ENCODE results near the gene RNFT2. TPM values are rescaled to one million over a fixed set of nuclear protein-coding genes. Genes with fewer than 3 reads are reported as not detected.
A peak's percentile ranks its signal among the peaks of the same experiment; 100 is the strongest.

The RNFT2 gene
- polyA plus RNA-seq, 12 donors: 1.0 to 2.1 (median 1.3) TPM; not detected in 2

DNA sequence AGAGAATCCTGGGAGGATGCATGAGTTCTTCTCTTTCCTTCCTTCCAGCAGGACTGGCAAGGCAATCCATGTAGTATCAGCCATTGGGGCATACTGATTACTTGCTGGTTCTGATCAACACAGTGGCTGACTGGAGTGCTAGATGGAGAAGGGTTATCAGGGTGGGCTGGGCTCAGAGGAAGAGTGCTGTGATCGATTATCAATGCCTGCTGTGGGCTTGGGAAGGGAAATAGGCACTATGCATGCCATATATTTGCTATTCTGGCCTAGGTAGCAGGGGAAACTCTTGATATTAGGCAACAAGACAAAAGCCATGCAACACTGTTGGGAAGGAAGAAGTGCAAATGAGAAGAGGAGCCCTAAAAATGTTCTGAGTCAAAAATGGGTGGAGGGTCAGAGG lies 97.4 kb downstream of the RNFT2 start:
- no peak for DNase-seq

DNA sequence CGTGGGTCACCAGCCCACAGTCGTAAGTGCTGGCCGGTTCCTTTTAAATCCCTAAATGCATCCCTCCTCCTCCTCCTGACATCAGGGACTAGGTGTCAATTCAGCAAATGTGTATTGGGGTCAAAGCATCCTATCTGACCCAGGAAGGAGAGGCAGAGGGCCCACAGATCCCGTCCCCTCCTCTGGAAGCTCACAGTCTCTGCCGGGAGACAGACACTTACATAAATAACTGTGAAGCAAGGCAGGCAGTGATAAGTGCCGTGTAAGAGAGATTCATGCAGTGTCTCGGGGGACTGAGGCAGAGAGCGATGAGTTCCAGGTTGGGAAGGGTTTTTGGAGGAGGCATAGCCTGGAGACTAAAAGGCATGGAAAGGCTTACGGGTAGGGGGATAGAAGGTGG lies 99.0 kb downstream of the RNFT2 start:
- DNase-seq: no peak

DNA sequence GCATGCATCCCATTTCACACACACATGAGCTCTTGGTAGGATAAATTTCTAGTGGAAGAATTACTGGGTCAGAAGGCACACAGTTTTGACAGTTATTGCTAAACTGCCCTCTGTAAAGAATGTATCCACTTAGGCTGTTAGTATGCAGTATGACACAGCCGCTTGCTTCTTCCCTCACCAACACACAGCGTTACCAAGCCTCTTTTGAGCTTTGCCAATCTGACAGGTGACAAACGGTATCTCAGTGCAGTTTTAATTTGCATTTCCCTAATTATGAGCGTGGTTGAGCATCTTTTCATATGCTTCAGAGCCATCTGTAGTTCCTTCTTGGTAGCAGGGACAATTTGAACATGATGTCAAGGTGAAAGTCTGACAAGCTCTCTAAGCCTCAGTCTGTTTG lies 100.2 kb downstream of the RNFT2 start:
- no peak for DNase-seq

DNA sequence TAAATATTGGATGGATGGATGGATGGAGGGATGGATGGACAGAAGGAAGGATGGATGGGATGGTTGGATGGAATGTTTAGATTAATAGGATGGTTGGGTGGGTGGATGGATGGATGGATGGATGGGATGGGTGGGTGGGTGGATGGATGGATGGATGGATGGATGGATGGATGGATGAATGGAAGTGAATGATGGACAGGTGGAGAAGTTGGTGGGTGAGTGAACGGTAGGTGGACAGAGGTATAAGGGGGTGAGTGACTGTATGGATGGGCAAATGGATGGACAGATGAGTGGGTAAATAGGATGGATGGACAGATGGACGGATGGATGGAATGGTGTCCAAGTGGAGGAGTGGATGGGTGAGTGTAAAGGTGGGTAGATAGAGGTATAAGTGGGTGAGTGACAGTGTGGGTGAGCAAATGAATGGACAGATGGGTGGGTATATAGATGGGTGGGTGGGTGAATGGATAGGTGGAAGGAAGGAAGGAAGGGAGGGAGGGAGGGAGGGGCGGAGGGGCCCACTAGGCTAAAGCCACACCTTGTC lies 101.2 kb downstream of the RNFT2 start:
- DNase-seq: no peak

DNA sequence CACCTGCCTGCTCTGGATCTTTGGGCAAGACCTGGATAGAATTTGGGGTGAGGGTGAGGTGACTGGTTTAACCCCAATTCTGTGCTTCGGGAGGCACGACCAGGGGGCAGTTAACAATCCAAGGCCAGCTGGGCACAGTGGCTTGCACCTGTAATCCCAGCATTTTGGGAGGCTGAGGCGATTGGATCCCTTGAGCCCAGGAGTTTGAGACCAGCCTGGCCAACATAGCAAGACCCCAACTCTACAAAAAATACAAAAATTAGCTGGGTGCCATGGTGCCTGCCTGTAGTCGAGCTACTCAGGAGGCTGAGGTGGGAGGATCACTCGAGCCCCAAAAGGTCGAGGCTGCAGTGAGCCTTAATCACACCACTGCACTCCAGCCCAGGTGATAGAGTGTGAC lies 105.0 kb downstream of the RNFT2 start:
- no peak for DNase-seq

DNA sequence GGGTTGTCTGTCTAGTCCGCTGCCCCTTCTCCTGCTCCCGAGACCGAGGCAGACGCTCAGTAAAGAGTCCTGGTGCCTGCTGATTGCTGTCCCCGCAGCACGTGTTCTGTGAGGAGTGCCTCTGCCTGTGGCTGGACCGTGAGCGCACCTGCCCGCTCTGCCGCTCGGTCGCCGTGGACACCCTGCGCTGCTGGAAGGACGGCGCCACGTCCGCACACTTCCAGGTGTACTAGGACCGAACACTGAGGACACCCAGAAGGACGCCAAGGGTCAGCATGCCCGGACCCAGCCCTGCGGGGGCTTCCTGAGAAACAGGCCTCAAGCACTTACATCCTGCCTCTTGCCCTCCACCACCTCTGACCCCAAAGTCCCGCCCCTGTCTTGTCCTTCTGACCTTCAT lies 111.1 kb downstream of the RNFT2 start:
- DNase-seq: no peak

DNA sequence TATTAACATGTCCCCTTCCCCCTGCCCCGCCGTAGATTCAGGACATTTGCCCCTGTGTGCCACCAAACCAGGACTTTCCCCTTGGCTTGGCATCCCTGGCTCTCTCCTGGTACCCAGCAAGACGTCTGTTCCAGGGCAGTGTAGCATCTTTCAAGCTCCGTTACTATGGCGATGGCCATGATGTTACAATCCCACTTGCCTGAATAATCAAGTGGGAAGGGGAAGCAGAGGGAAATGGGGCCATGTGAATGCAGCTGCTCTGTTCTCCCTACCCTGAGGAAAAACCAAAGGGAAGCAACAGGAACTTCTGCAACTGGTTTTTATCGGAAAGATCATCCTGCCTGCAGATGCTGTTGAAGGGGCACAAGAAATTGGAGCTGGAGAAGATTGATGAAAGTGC lies 114.2 kb downstream of the RNFT2 start:
- no peak for DNase-seq

DNA sequence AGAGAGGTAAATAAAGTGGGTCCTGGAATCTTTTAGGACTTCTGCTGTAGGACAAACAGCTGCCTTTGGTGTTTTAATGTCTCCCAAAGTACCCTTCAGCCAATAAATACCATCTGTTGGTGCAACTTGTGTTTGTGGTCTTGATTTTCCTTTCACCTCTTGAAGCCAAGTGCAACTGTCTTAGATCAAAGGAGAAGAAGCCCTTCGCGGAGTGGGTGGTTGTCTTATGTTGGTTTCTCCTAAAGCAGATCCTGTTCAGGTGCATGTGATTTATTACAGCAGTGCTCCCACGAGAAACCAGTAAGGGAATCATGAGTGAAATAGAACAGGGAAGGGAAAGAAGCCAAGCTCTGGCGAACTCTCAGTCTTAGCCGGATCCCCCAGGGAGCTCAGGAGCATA lies 115.4 kb downstream of the RNFT2 start:
- DNase-seq: no peak

DNA sequence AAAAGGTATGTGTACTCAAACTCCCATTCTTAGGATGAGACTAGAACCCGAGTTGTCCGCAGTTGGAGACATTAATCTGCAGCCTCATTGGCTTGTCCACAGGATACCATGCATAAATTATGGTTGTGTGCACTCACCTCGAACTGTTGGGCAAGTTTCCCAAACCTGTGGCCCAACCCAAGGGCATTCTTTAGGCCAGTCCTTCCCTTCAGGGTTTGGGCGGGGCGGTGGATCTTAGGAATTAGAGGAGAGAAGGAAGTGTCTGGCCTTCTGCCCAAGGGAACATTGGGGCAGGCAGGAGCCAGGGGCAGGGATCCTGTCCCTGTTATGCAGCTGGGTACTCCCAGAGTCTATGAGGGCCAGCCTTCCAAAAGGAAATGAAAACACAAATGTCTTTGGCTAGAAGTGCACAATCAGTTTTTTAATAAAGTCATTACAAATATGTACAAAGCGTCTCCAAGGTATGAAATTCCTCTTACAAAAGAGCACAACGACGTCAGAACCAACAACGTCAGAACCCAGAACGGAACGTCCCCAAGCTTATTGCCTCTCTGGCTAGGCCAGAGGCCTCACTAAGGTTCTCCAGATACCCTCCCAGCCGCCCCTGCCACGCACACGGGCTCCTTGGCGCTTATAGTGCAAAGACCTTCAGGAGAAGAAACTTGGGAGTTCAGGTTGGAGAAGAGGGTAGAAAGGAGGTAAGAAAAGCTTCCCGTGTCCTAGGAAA lies 117.8 kb downstream of the RNFT2 start:
- DNase-seq: no peak

DNA sequence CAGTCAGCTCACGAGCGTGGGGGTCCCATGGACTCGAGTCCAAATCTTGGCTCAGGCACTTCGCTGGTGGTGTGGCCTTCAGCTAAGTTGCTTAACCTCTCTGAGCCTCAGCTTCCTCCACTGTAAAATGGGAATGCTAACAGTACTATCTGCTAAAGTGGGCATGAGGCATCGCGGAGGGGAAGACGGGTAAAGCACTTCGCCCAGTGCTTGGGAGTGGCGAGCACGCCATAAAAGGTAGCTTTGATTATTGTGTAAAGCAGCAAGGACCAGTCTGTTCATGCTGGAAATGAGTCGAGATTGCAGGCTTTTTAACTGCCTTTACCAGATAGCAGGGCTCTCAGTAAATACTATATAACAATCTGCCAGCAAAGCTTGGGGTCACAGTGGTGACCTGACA lies 118.6 kb downstream of the RNFT2 start:
- no peak for DNase-seq

DNA sequence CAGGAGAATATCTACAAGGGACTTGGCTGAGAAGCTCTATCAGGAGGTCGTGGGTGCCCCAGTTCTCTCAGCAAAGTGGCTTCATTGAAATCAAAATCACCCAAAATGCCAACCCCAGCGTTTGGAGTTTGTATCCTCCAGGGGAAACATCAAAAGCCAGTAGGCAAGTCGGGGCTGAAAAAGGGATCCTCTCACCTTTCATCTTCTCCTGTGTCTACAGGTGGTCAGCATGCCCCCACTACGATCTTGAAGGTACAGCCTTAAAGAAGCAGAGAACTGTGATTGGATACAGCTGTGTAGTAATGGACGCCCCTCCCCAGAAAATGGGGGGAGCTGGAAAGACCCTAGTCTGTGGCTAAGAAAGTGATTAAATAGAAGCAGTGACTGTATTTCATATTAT lies 121.0 kb downstream of the RNFT2 start:
- no peak for DNase-seq

DNA sequence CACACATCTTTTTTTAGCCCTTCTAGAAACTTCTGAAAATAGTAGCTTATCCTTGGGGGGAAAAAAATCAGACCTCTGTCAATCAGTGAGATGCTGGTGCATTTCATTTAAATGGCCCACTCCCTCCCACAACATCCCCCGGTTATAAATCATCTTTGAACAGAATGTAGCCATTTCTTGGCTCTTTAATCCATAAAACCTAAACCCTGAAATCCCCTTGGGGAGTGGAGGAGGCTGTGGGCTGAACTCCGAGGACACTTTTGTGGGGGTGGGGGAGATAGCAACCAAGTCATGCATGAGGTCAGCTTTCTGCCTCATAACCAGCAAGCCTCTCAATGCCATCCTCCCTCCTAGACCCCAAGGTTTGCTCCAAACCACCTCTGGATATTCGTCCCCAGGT lies 122.1 kb downstream of the RNFT2 start:
- no peak for DNase-seq

DNA sequence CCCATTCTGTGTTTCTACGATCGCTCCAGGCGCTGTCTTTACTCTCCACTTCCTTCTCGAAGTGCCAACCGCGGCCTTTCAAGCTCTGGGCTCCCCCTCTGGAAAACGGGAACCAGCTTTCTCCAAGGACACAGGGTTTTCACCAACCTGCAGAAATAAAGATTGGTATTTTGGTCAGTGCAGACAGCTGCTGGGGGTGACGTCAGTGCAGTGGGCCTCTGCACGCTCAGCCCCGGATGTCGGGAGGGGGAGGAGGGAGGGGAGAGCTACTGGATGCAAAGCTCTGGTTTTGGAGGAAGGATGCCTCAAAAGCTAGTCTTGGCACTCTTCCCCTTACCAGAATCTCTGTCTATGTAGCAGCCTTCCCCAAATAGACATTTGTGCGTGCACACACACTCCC lies 123.2 kb downstream of the RNFT2 start:
- DNase-seq: peak; percentile 60

DNA sequence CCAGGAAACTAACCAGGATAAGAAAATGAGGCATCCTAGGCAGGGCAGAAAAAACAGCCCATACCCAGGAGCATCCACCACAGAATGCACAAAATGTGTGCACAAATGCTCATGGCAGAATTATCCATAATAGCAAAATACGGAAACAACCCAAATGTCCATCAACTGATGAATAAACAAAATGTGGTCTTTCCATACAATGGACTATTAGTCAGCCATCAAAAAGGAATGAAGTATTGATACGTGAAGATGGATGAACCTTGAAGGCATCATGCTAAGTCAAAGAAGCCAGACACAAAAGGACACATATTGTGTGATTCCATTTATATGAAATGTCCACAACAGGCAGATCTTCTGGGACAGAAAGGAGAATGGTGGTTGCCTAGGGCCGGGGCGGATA lies 124.1 kb downstream of the RNFT2 start:
- no peak for DNase-seq

DNA sequence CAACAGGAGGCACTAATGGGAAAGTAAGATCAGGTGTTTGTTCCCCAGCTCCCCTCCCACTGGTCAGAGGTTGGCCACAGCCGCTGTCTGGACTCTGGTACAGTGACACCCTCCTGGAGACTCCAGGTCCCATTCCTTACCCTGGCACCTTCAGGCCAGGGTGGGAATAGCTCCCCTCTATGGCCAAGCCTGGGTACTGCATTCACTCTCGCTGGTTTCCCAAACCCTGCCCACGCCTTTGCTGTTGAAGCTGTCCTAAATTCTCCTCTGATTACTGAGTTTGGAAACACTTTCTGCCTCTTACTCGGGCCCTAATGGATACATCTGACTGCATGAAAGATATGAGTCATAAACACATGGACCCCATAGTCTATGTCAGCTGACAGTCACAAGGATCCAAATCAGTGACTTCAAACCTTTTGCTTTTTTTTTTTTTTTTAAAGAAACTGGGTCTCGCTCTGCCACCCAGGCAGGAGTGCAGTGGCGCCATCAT lies 125.2 kb downstream of the RNFT2 start:
- DNase-seq: no peak

DNA sequence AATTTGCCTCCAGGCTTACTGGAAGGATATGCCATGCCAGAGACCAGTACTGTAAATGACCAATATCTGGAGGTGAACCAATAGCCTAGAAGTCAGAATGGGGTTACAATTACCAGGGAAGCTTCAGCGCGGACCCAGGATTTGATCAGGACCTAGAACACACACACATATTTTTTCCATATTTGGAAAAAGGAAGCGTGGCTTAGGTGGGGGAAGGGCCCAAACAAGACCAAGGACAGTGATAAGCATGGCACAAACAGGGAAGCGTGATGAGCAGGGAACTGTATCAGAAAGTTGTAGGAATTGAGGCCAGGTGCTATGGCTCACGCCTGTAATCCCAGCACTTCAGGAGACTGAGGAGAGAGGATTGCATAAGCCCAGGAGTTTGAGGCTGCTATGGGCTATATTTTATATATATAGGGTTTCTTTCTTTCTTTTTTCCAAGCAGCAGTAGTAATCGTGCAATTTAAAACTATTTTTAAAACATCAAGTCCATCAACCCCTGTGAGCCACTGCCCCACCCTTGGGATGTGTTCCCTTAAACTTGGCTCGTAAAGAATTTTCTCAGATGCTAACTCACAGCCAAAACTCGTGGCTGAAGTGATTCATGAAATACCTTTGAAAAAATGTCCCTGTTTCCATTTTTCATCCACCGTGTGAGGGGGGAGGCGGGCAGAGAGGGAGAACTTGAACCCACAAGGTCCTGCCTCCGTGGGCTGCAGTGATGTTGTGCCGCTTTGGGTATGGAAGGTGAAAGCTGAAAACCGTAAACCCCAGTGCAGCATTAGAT lies 126.5 kb downstream of the RNFT2 start:
- DNase-seq: no peak

DNA sequence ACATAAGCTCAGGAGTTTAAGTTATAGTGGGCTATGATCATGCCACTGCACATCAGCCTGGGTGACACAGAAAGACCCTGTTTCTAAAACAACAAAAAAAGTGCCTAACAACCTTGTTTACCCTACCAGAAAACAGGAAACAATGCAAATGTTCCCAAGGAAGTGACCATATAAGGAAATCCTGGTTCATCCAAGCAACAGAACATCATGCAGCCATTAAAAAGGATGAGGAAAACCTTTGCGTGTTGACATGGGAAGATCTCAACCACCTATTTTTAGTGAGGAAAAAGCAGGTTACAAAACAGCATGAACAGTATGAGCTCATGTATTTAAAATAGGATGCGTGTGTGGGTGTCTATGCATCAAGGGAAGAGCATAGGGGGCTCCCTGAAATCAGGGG lies 129.4 kb downstream of the RNFT2 start:
- DNase-seq: no peak

DNA sequence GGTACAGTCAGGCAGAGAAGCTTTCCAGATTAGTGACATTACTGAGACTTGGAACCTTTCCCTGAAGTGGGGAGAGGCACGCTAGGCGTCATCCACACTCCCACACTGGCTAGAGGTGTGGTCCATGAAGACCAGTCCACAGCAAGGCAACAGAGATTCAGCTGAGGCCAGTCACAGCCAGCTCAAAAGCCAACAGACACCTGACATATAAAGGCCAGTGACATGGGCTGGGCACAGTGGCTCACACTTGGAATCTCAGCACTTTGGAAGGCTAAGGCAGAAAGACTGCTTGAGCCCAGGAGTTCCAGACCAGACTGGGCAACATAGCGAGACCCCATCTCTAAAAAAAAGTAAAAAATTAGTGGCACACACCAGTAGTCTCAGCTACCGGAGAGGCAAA lies 132.2 kb downstream of the RNFT2 start:
- DNase-seq: no peak

DNA sequence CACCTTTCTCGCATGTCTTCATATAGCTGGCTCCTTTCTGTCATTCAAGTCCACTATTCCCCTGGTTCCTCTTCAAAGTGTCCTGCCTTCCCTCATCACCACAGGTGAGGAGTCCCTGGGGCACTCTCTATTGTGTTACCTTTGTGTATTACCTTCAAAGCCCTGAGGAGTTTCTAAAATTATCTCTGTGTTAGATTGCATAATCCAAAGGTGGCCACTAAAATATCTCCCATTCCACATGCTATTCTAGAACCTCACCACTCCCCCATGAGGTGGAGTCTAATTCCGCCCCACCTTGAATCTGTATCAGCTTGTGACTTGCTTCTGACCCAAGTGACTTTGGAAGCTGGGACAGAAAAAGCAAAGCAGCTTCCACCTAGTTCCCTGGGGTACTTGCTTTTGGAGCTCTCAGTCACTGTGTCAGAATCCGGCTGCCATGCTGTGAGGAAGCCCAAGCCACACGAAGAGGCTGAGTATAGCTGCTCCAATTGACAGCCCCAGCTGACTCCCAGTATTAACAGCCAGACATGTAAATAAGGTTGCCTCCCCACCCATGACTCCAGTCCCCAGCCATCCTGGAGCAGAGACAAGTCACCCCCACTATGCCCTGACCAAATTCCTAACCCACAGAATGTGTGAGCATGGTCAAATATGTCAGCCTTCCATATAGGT lies 136.3 kb downstream of the RNFT2 start:
- no peak for DNase-seq

DNA sequence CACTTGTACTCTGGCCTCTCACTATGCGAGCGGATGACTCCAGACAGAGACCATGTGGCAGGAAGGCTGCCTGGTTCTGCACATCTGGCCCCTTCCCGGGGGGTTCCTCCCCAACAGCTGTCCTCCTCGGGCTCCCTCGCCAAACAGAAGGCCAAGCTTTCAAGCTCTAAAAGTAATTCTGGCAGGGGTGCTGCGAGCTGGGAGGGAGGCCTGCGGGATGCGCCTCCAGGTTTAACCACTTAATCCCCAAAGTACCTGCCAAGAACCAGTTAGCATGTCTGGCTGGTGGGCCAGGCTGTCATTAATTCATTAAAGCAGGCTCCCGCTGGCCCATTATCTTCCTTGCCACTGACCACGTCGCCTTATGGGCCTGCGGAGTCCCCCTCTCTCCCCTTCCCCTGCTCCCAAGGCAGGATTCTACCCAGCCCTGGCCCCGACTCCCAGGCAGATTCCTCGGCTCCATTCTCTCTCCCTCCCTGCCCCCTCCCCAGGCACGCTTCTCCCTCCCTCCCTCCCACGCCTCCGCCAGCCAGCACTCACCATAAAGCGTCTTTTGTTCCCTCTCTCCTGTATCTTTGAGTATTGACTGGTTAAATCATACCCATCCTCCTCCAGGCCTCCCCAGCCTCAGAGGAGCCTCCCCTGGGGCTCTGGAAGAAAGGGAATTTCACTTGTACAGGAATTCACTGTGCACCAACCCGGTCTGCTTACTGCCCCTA lies 138.2 kb downstream of the RNFT2 start:
- DNase-seq: peak; percentile 72

DNA sequence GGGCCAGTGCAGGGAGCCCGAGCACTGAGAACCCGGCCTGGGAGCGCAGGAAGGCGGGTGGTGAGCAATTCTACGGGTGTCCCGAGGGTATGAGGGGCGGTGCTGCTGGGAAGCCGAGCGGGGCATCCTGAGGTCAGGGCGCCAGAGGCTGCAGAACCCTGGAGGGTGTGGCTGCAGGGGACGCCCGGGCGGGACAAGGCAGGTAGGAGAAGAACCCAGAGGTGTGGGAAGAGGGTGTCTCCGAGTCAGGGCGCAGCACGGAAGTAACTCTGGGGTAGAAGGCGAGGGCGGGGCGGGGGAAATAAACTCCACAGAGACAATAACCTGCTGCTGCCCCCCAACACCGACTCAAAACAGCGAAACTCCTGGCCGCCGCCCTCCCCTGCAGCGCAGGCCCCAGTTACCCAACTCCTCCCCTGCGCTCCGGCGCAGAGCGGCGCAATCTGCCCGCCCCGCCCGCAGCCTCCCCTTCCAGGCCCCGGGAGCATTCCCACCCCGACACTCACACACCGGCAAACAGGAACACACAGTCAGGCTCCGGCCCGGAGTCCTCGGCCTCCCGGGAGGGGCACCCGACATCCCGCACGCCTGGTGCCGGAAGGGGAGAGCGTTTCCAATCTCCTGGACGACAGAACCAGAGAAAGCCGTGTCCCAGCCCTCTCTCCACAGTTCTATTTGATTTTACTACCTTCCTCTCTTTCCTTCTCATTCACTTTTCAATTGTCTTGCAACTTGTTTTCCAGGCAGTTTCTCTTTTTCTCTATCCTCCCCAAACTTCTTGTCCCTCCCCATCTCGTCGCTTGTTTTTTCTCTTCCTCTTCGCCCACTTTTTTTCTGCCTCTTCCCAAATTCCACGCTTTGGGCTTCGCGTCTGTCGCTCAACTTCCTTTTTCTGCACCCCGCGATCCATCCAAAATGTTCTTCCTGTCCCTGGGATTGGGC lies 140.7 kb downstream of the RNFT2 start:
- DNase-seq: no peak
